GM21723 (cell line): ENCODE measurements around the gene CMYA5.
"Not testable (repeated sequence)": the region's sequence is repeated elsewhere in the genome, so short reads cannot be mapped to it uniquely, and the experiment has no call there.

Experiments used
- ATAC-seq: cut with Tn5 transposase; IDR thresholded peaks from one replicate; pipeline ENCODE4 v1.9.1; 2021; ENCODE audit warnings: mild to moderate bottlenecking, moderate library complexity; ENCODE audit not compliant: unreplicated experiment

CMYA5 gene

DNA sequence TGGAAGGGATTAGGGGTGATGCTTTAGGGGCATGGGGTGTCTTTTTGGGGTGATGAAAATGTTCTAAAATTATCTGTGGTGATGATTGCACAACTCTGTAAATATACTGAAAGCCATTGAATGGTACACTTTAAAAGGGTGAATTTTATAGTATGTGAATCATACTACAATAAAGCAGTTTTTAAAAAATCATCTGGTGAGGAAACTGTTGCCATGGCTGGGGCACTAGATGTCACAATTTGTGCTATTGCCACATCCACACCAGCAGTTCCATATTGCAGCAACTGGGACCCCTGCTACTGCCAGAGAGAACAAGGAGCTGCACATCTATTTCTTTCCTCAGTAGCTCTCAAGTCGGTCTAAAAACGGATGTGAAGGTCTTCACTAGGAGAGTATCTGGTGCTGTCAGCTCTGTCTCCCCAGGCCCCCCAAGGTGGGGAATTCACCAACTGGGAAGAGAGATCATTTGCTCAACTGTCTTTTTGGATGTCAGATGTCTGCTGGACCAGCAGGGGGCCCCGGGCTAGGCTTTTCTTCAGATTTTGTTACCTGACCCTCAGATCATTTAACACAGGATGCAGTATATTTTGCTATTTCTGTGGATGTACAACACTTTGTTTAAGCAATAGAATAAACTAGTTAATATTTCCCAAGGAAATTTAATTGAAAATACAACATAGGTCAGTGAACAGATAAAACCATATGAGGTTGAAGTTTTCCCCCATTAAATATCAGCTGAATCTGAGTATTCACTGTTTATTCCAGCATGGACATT is 13.2 kb downstream of the CMYA5 start:
- ATAC-seq, result no peak

DNA sequence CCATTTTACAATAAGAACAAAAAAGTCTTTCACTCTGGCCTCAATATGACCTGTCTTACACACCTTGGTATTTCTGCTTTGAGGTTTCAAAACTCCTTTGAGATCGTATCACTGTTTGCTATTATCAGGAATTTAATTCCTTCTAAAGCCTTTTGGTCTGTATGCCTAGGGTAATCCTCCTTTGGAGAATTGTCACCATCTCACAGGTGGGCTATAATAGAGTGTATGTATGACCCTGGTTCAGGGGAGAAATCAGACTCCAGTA is 13.7 kb downstream of the CMYA5 start:
- ATAC-seq, result no peak

DNA sequence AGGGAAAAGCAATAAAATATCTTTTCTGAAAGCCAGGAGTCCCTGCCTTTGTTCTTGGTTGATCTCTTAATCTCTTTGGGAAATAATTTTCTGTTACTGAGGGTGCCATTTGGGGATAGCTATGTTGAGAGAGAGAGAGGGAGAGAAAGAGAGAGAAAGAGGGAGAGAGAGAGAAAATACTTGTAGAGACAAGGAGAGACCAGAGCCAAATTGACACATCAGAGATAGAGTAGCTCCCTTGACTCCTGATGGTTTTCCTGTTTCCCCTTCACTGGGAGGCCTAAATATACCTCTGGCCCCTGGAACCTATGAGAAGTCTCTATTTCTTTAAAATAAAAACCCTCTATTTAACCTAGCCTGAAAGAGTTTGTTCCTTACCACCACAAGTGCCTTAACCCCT is 14.9 kb downstream of the CMYA5 start:
- no peak for ATAC-seq

DNA sequence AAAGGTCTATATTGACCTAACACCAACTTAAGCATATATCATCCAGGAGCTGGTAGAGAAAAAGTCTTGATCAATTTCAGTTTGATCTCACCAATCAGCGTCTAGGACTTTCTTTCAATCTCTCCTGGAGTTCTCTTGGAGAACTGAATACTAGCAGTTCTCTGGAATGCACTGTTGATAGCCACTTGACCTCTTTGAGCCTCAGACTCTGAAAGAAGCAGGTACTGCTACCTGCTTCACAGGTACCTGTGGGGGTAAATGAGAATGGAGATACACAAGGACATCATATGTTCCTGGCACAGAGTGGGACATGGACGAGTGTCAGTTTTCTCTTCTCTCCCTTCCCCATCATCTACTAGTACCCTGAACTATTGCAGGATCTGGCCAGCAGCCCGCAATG is 16.0 kb downstream of the CMYA5 start:
- ATAC-seq, result no peak

GRCh38 chr5:79706317-79706716 is 16.7 kb downstream of the CMYA5 start:
- not testable (repeated sequence) for ATAC-seq

DNA sequence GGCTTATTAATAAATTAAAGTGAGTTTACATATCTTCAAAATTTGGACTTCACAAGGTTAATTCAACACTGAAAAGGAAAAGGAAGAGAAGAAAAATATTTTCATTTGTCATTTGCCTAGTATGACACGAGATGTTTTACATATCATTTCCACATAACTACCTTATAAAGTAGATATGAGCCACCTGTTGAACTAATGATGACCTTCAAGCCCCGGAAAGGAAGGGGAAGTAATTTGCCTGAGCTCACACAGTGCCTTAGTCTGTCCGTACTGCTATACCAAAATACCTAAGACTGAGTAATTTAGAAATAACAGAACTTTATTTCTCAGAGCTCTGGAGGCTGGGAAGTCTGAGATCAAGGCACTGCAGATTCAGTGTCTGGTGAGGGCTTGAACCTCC is 17.9 kb downstream of the CMYA5 start:
- ATAC-seq, result no peak

- ATAC-seq, result no peak
Observed at GRCh38 chr5:79712741-79713140, 23.1 kb downstream of the CMYA5 start.

DNA sequence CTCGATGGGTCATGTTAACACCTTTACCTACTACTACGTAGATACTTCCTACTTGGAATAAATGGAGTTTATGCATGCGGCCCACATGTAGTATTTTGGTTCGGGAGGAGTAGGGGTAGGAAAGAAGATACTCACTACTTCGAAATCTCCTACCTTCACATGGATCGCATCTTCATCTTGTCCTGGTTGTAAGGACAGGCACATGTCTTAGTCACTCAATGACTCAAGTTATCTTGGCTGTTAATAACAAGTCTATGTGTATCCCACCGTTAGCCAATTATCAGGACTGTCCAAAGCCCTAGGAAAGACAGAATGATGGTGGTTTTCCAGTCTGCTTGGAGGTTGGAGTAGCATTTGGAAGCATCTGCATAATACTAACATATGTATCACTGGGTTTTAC is 24.1 kb downstream of the CMYA5 start:
- ATAC-seq, result no peak

DNA sequence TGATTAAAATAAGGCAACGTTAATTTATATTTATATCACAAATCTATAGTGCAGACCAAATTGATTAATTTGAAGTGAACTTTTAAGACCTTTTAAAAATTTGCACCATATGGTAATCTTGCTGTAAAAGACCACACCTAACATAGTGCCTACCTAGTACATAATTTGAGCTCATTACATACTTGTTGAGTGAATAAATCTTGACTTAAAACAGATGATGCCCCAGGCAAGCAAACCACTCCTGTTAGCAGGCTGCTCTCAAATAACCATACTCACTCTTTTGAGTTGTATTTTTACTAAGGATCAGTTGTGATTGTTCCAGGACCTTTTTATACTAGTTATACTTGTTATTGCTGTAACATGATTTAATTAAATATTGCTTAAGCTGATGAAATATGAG is 27.2 kb downstream of the CMYA5 start:
- ATAC-seq, result no peak

DNA sequence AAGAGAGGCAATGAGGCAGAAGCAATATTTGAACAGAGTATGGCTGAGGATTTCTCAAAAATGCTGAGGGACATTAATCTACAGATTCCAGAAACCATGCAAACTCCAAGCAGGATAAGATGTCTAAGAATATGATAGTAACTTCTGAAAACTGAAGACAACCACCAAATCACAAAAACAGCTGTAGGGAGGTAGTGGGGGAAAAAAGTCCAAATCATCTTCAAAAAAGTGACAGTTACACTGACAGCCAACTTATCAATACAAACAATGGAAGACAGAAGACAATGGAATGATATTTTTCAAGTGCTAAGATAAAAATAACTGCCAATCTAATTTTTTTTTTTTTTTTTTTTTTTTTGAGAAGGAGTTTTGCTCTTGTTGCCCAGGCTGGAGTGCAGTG is 30.5 kb downstream of the CMYA5 start:
- no peak for ATAC-seq

GRCh38 chr5:79727451-79728355 is 38.1 kb downstream of the CMYA5 start:
- ATAC-seq, result no peak

- ATAC-seq, result no peak
Observed at GRCh38 chr5:79728396-79728795, 38.8 kb downstream of the CMYA5 start.

DNA sequence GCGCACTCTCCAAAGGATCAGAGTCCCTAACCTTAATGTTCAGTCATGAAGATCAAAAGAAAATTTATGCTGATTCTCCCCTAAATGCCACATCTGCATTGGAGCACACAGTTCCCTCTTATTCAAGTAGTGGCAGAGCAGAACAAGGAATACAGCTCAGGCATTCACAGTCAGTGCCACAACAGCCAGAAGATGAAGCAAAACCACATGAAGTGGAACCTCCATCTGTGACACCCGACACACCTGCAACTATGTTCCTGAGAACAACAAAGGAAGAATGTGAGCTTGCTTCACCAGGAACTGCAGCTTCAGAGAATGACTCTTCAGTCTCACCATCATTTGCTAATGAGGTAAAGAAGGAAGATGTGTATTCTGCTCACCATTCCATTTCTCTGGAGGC is 40.0 kb downstream of the CMYA5 start:
- no peak for ATAC-seq

- no peak for ATAC-seq
Observed at GRCh38 chr5:79730564-79730963, 40.9 kb downstream of the CMYA5 start.

DNA sequence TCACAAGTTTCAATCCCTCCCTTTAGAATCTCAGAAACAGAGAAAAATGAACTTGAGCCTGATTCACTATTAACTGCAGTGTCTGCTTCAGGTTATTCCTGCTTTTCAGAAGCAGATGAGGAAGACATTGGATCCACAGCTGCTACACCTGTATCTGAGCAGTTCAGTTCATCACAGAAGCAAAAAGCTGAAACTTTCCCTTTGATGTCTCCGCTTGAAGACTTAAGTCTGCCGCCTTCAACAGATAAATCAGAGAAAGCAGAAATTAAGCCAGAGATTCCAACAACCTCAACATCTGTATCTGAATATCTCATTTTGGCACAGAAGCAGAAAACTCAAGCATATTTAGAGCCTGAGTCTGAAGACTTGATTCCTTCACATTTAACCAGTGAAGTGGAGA is 42.1 kb downstream of the CMYA5 start:
- no peak for ATAC-seq

- ATAC-seq, result no peak
Observed at GRCh38 chr5:79736528-79737514, 47.2 kb downstream of the CMYA5 start.

GRCh38 chr5:79738349-79738748 is 48.7 kb downstream of the CMYA5 start:
- no peak for ATAC-seq

GRCh38 chr5:79742549-79743136 is 53.0 kb downstream of the CMYA5 start:
- no peak for ATAC-seq

- no peak for ATAC-seq
Observed at GRCh38 chr5:79743846-79744605, 54.4 kb downstream of the CMYA5 start.

DNA sequence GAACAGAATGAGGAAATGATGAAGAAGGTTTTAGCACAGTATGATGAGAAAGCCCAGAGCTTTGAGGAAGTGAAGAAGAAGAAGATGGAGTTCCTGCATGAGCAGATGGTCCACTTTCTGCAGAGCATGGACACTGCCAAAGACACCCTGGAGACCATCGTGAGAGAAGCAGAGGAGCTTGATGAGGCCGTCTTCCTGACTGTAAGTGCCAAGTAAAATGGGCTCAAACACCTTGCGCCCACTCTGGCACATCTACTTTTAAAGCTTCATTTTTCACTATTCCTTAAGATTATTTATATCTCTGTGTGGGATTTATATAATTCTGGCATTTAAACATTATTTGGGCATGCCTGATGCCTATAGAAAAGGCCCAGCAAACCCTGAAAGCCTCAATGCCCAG is 55.6 kb downstream of the CMYA5 start:
- ATAC-seq, result no peak
